ENCODE data around the gene MLXIP. TPM values are rescaled to one million over a fixed set of nuclear protein-coding genes. Genes with fewer than 3 reads are reported as not detected.
A peak's percentile ranks its signal among the peaks of the same experiment; 100 is the strongest.

The MLXIP gene
- total RNA-seq, 6 experiments from 2014 or later = 13.9 to 45.9 (median 16.6) TPM

GRCh38 chr12:122031342-122032216 is 47.0 kb upstream of the MLXIP start:
- ATAC-seq = peak; percentile 80 to 90 (median 85)
- no peaks in the 10 kb centered on the region for H3K27me3 ChIP-seq
- DNase-seq = peak in 2 of 3 donors; percentile 65 to 66
- no peak overlapping the region for H3K4me3 ChIP-seq
- H3K4me1 ChIP-seq = no peaks in the 10 kb centered on the region
- TF ChIP-seq POLR2A (IDR thresholded peaks at IDR 0.05) (no peak), CTCF (IDR thresholded peaks at IDR 0.05) (peak; percentile 73 to 84 (median 80))
- intact Hi-C loops (cut with DNase I) = no loop called here
- H3K27ac ChIP-seq = no peak overlapping the region
- peaks cover 0 to 10% (median 0%) of the 10 kb centered on the region in 4 donors for H3K36me3 ChIP-seq
- 81% methylated on average over 3 of the region's 21 CpGs for WGBS (ENCODE audit: insufficient coverage, low coverage, low lambda C conversion rate, missing lambda C conversion rate)
- H3K9me3 ChIP-seq = no peaks in the 10 kb centered on the region

DNA sequence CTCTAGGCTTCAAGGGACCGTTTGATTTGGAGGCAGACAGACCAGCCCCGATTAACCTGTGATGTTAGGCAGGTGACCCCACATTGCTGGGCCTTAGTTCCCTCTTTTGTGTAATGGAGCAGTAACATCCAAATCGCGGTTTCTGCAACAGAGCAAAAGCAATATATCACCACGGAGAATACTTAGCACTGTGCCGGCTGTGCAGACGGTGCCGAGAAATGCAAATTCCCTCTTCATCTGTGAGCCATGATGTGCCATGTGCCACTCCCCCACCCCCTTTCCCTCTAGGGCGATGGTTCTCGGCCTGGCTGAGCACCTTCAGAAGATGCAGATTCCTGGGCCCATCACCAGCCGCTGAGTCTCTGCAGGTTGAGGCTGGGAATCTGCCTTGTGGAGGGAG is 46.0 kb upstream of the MLXIP start:
- Histone ChIP-seq H3K36me3 (peaks cover 0 to 10% (median 0%) of the 10 kb centered on the region in 4 donors), H3K27ac (no peak overlapping the region), H3K27me3 (no peaks in the 10 kb centered on the region), H3K4me1 (no peaks in the 10 kb centered on the region), H3K9me3 (no peaks in the 10 kb centered on the region), H3K4me3 (no peak overlapping the region)
- WGBS (ENCODE audit: insufficient coverage, low coverage, low lambda C conversion rate, missing lambda C conversion rate) = 80% methylated on average over 7 of the region's 11 CpGs
- intact Hi-C loops (cut with DNase I) = no loop called here
- TF ChIP-seq POLR2A (IDR thresholded peaks at IDR 0.05) (no peak), CTCF (IDR thresholded peaks at IDR 0.05) (no peak)
- DNase-seq (no peak), ATAC-seq (no peak)

- intact Hi-C loops (cut with DNase I) = no loop called here
- TF ChIP-seq CTCF (IDR thresholded peaks at IDR 0.05) (no peak), POLR2A (IDR thresholded peaks at IDR 0.05) (no peak)
- H3K27ac ChIP-seq = no peak overlapping the region
- no peaks in the 10 kb centered on the region for H3K4me1 ChIP-seq
- no peak overlapping the region for H3K4me3 ChIP-seq
- H3K9me3 ChIP-seq = no peaks in the 10 kb centered on the region
- WGBS (ENCODE audit: insufficient coverage, low coverage, low lambda C conversion rate, missing lambda C conversion rate) = 100% methylated on average over 2 of the region's 8 CpGs
- ATAC-seq = no peak
- peaks cover 0 to 10% (median 0%) of the 10 kb centered on the region in 4 donors for H3K36me3 ChIP-seq
- DNase-seq = no peak
- no peaks in the 10 kb centered on the region for H3K27me3 ChIP-seq
These were observed 43.3 kb upstream of the MLXIP start for GRCh38 chr12:122035292-122035691.

GRCh38 chr12:122036153-122036552 is 42.4 kb upstream of the MLXIP start:
- Histone ChIP-seq H3K9me3 (no peaks in the 10 kb centered on the region), H3K27me3 (no peaks in the 10 kb centered on the region), H3K4me1 (peaks cover 0 to 3% (median 0%) of the 10 kb centered on the region in 4 donors), H3K27ac (no peak overlapping the region), H3K36me3 (peaks cover 0 to 10% (median 0%) of the 10 kb centered on the region in 4 donors), H3K4me3 (no peak overlapping the region)
- no peak for DNase-seq
- ATAC-seq = no peak
- 94% methylated on average over 5 of the region's 6 CpGs for WGBS (ENCODE audit: insufficient coverage, low coverage, low lambda C conversion rate, missing lambda C conversion rate)
- TF ChIP-seq POLR2A (IDR thresholded peaks at IDR 0.05) (no peak), CTCF (IDR thresholded peaks at IDR 0.05) (no peak)
- intact Hi-C loops (cut with DNase I) = no loop called here

Data from right lobe of liver (tissue), 6 donors.